AG09309 (cell line): ENCODE measurements around the gene PTPRN2.

ENCODE experiments used
- DNase-seq: peaks from one replicate; pipeline ENCODE4 v3.0.0-alpha.2; 2010; ENCODE audit warnings: low read depth
- H3K4me3 ChIP-seq: 2 replicates; pipeline ENCODE4 v1.5.1; 2011; ENCODE audit warnings: mild to moderate bottlenecking, low read depth, low read length, moderate library complexity; ENCODE audit not compliant: control insufficient read depth
- CTCF ChIP-seq: IDR thresholded peaks from 2 replicates; pipeline ENCODE4 v1.5.1; 2011; ENCODE audit warnings: mild to moderate bottlenecking, low read depth, low read length, inconsistent platforms; ENCODE audit not compliant: insufficient read depth, control insufficient read depth; ENCODE audit errors: missing control alignments

Gene PTPRN2

GRCh38 chr7:157682064-157682945 lies 905.3 kb downstream of the PTPRN2 start:
- H3K4me3 ChIP-seq: no peak overlapping the region
- no peak for TF ChIP-seq CTCF
- DNase-seq: no peak

GRCh38 chr7:157679607-157680006 lies 908.0 kb downstream of the PTPRN2 start:
- no peak for DNase-seq
- TF ChIP-seq CTCF: no peak
- H3K4me3 ChIP-seq: no peak overlapping the region

GRCh38 chr7:157678501-157678900 lies 909.1 kb downstream of the PTPRN2 start:
- no peak overlapping the region for H3K4me3 ChIP-seq
- TF ChIP-seq CTCF: no peak
- no peak for DNase-seq

GRCh38 chr7:157676456-157677255 lies 911.0 kb downstream of the PTPRN2 start:
- no peak for DNase-seq
- TF ChIP-seq CTCF: no peak
- no peak overlapping the region for H3K4me3 ChIP-seq

GRCh38 chr7:157676001-157676400 lies 911.6 kb downstream of the PTPRN2 start:
- TF ChIP-seq CTCF: no peak
- H3K4me3 ChIP-seq: no peak overlapping the region
- no peak for DNase-seq

GRCh38 chr7:157675427-157675927 lies 912.1 kb downstream of the PTPRN2 start:
- DNase-seq: no peak
- H3K4me3 ChIP-seq: no peak overlapping the region
- no peak for TF ChIP-seq CTCF
